Activated naive CD8-positive, alpha-beta T cell treated with anti-CD3 and anti-CD28 coated beads, Interleukin-2, amount 10 ng/mL, durations not matched to agents 7 days and 5 days (primary cell): ENCODE data around the gene RIC3. TPM values are rescaled to one million over a fixed set of nuclear protein-coding genes. Genes with fewer than 3 reads are reported as not detected.
"Not testable (repeated sequence)": the region's sequence is repeated elsewhere in the genome, so short reads cannot be mapped to it uniquely, and the experiment has no call there.

Source experiments
- ATAC-seq: fragments of 150-1000 bp; cut with Tn5 transposase; one replicate; pipeline ENCODE4 v1.10.0; 2021; ENCODE audit warnings: low read depth, moderate library complexity
- POLR2A ChIA-PET: fragments of 350-600 bp; sonication (Branson Sonifier 250); formaldehyde crosslinking; loops from one replicate; lab custom pipeline; 2021; ENCODE audit warnings: antibody characterized with exemption; lab: Charles Lee
- DNase-seq: peaks from one replicate; pipeline ENCODE4 v3.0.0; 2021
- H3K27ac Mint-ChIP-seq: one replicate; pipeline ENCODE4 v1.8.0; 2022; ENCODE audit warnings: mild to moderate bottlenecking, mixed read lengths
- H3K27me3 Mint-ChIP-seq: one replicate; pipeline ENCODE4 v1.8.0; 2022; ENCODE audit warnings: mild to moderate bottlenecking, moderate library complexity, mixed read lengths
- H3K36me3 Mint-ChIP-seq: one replicate; pipeline ENCODE4 v1.8.0; 2021; ENCODE audit warnings: mild to moderate bottlenecking, mixed read lengths
- H3K4me1 Mint-ChIP-seq: one replicate; pipeline ENCODE4 v1.8.0; 2021; ENCODE audit warnings: mixed read lengths
- H3K4me3 Mint-ChIP-seq: one replicate; pipeline ENCODE4 v1.8.0; 2022; ENCODE audit warnings: mild to moderate bottlenecking, moderate library complexity, mixed read lengths
- H3K9me3 Mint-ChIP-seq: one replicate; pipeline ENCODE4 v1.8.0; 2021; ENCODE audit warnings: mixed read lengths
- total RNA-seq, 2 experiments: library from RNA; stranded (reverse); gene quantifications; one replicate each; pipeline ENCODE4 v1.2.3, GENCODE V29; 2021

Gene RIC3
- total RNA-seq, 2 experiments from 2014 or later, result 18.6 to 18.7 TPM

- ATAC-seq, result no peak
- POLR2A ChIA-PET, result no interaction called here
These were observed 1.0 kb downstream of the RIC3 start for GRCh38 chr11:8167796-8168195.

GRCh38 chr11:8164746-8165145 is 4.1 kb downstream of the RIC3 start:
- POLR2A ChIA-PET, result no interaction called here
- no peaks in the 10 kb centered on the region for H3K9me3 Mint-ChIP-seq
- peaks cover 14% of the 10 kb centered on the region for H3K27me3 Mint-ChIP-seq
- DNase-seq (no peak), ATAC-seq (no peak)
- peaks cover 2% of the 10 kb centered on the region for H3K36me3 Mint-ChIP-seq
- H3K27ac Mint-ChIP-seq, result no peak overlapping the region
- H3K4me3 Mint-ChIP-seq, result no peak overlapping the region
- peaks cover 21% of the 10 kb centered on the region for H3K4me1 Mint-ChIP-seq

More at GRCh38 chr11:8167796-8168195, 1.0 kb downstream of the RIC3 start:
- Mint-ChIP-seq H3K9me3 (peaks cover 1% of the 10 kb centered on the region), H3K27ac (no peak overlapping the region), H3K27me3 (peaks cover 22% of the 10 kb centered on the region), H3K4me1 (peaks cover 22% of the 10 kb centered on the region), H3K36me3 (peaks cover 2% of the 10 kb centered on the region), H3K4me3 (peak overlapping the region; percentile 86)
- DNase-seq, result no peak

GRCh38 chr11:8161627-8162304 is 7.1 kb downstream of the RIC3 start:
- H3K4me1 Mint-ChIP-seq, ATAC-seq, POLR2A ChIA-PET, H3K27me3 Mint-ChIP-seq, H3K4me3 Mint-ChIP-seq, DNase-seq, H3K36me3 Mint-ChIP-seq, H3K27ac Mint-ChIP-seq, H3K9me3 Mint-ChIP-seq: not testable (repeated sequence)

- DNase-seq, result no peak
- Mint-ChIP-seq H3K27ac (no peak overlapping the region), H3K4me1 (peaks cover 5% of the 10 kb centered on the region), H3K9me3 (no peaks in the 10 kb centered on the region), H3K36me3 (peaks cover 7% of the 10 kb centered on the region), H3K27me3 (peaks cover 2% of the 10 kb centered on the region), H3K4me3 (no peak overlapping the region)
- no peak for ATAC-seq
- POLR2A ChIA-PET, result no interaction called here
These were observed 11.9 kb downstream of the RIC3 start for GRCh38 chr11:8156877-8157276.

GRCh38 chr11:8149726-8150125 is 19.1 kb downstream of the RIC3 start:
- Mint-ChIP-seq H3K4me1 (peaks cover 2% of the 10 kb centered on the region), H3K9me3 (peaks cover 2% of the 10 kb centered on the region), H3K36me3 (peaks cover 5% of the 10 kb centered on the region), H3K27ac (no peak overlapping the region), H3K4me3 (no peak overlapping the region), H3K27me3 (no peaks in the 10 kb centered on the region)
- DNase-seq, result no peak
- ATAC-seq, result no peak
- POLR2A ChIA-PET, result no interaction called here

- H3K4me3 Mint-ChIP-seq, result no peak overlapping the region
- H3K4me1 Mint-ChIP-seq, result no peaks in the 10 kb centered on the region
- H3K36me3 Mint-ChIP-seq, result peaks cover 30% of the 10 kb centered on the region
- DNase-seq, result no peak
- H3K27me3 Mint-ChIP-seq, result no peaks in the 10 kb centered on the region
- peaks cover 1% of the 10 kb centered on the region for H3K9me3 Mint-ChIP-seq
- no peak for ATAC-seq
- POLR2A ChIA-PET, result no interaction called here
- H3K27ac Mint-ChIP-seq, result no peak overlapping the region
These were observed 30.3 kb downstream of the RIC3 start for GRCh38 chr11:8138526-8138925.

- ATAC-seq (no peak), DNase-seq (no peak)
- H3K27me3 Mint-ChIP-seq, result no peaks in the 10 kb centered on the region
- H3K36me3 Mint-ChIP-seq, result no peaks in the 10 kb centered on the region
- no peak overlapping the region for H3K4me3 Mint-ChIP-seq
- H3K4me1 Mint-ChIP-seq, result no peaks in the 10 kb centered on the region
- POLR2A ChIA-PET, result no interaction called here
- H3K27ac Mint-ChIP-seq, result no peak overlapping the region
- H3K9me3 Mint-ChIP-seq, result no peaks in the 10 kb centered on the region
These were observed 41.4 kb downstream of the RIC3 start for GRCh38 chr11:8127447-8127846.

- Mint-ChIP-seq H3K36me3 (peaks cover 3% of the 10 kb centered on the region), H3K27me3 (no peaks in the 10 kb centered on the region), H3K4me1 (no peaks in the 10 kb centered on the region), H3K9me3 (no peaks in the 10 kb centered on the region), H3K4me3 (no peak overlapping the region), H3K27ac (no peak overlapping the region)
- ATAC-seq (no peak), DNase-seq (no peak)
- POLR2A ChIA-PET, result no interaction called here
These were observed 42.1 kb downstream of the RIC3 start for GRCh38 chr11:8126649-8127289.

- Mint-ChIP-seq H3K36me3 (peaks cover 13% of the 10 kb centered on the region), H3K27ac (no peak overlapping the region), H3K4me3 (no peak overlapping the region), H3K4me1 (no peaks in the 10 kb centered on the region), H3K9me3 (peaks cover under 1% of the 10 kb centered on the region), H3K27me3 (no peaks in the 10 kb centered on the region)
- ATAC-seq (no peak), DNase-seq (no peak)
- POLR2A ChIA-PET, result no interaction called here
These were observed 46.6 kb downstream of the RIC3 start for GRCh38 chr11:8122173-8122764.

- Mint-ChIP-seq H3K9me3 (peaks cover 3% of the 10 kb centered on the region), H3K36me3 (peaks cover 10% of the 10 kb centered on the region), H3K27ac (no peak overlapping the region), H3K4me3 (no peak overlapping the region), H3K27me3 (no peaks in the 10 kb centered on the region), H3K4me1 (no peaks in the 10 kb centered on the region)
- POLR2A ChIA-PET, result no interaction called here
- no peak for DNase-seq
- ATAC-seq, result no peak
These were observed 57.2 kb downstream of the RIC3 start for GRCh38 chr11:8111636-8112035.

GRCh38 chr11:8110396-8110795 is 58.4 kb downstream of the RIC3 start:
- DNase-seq (no peak), ATAC-seq (no peak)
- Mint-ChIP-seq H3K4me1 (no peaks in the 10 kb centered on the region), H3K27ac (no peak overlapping the region), H3K4me3 (no peak overlapping the region), H3K9me3 (peaks cover 3% of the 10 kb centered on the region), H3K27me3 (no peaks in the 10 kb centered on the region), H3K36me3 (peaks cover 7% of the 10 kb centered on the region)
- POLR2A ChIA-PET, result no interaction called here

GRCh38 chr11:8109675-8110074 is 59.1 kb downstream of the RIC3 start:
- peaks cover 2% of the 10 kb centered on the region for H3K36me3 Mint-ChIP-seq
- POLR2A ChIA-PET, result no interaction called here
- DNase-seq (no peak), ATAC-seq (no peak)
- H3K4me1 Mint-ChIP-seq, result no peaks in the 10 kb centered on the region
- no peak overlapping the region for H3K4me3 Mint-ChIP-seq
- H3K27me3 Mint-ChIP-seq, result no peaks in the 10 kb centered on the region
- H3K9me3 Mint-ChIP-seq, result peaks cover 1% of the 10 kb centered on the region
- no peak overlapping the region for H3K27ac Mint-ChIP-seq

- POLR2A ChIA-PET, result no interaction called here
- Mint-ChIP-seq H3K27ac (no peak overlapping the region), H3K4me1 (no peaks in the 10 kb centered on the region), H3K36me3 (no peaks in the 10 kb centered on the region), H3K4me3 (no peak overlapping the region), H3K9me3 (no peaks in the 10 kb centered on the region), H3K27me3 (no peaks in the 10 kb centered on the region)
- ATAC-seq (no peak), DNase-seq (no peak)
These were observed 60.4 kb downstream of the RIC3 start for GRCh38 chr11:8108421-8108820.

GRCh38 chr11:8107642-8108041 is 61.2 kb downstream of the RIC3 start:
- DNase-seq (no peak), ATAC-seq (no peak)
- POLR2A ChIA-PET, result no interaction called here
- no peak overlapping the region for H3K27ac Mint-ChIP-seq
- H3K9me3 Mint-ChIP-seq, result no peaks in the 10 kb centered on the region
- no peak overlapping the region for H3K4me3 Mint-ChIP-seq
- H3K27me3 Mint-ChIP-seq, result no peaks in the 10 kb centered on the region
- no peaks in the 10 kb centered on the region for H3K36me3 Mint-ChIP-seq
- no peaks in the 10 kb centered on the region for H3K4me1 Mint-ChIP-seq
